Stimulated activated CD8-positive, alpha-beta memory T cell treated with anti-CD3 and anti-CD28 coated beads, Interleukin-12 subunit alpha, Interleukin-12 subunit beta, amount 100 ng/mL, for 24 hours (primary cell): ENCODE data around the gene ENC1.
"Not testable (repeated sequence)": the region's sequence is repeated elsewhere in the genome, so short reads cannot be mapped to it uniquely, and the experiment has no call there.

Experiments used
- DNase-seq: peaks from one replicate; pipeline ENCODE4 v3.0.0-alpha.2; 2020; ENCODE audit errors: extremely low read depth

ENC1 gene

GRCh38 chr5:74640450-74640953 is at the start of gene ENC1:
Gene ENC1 (minus strand): TSS chr5:74640728. CDS start chr5:74636485, 4,243 bp downstream.
- peak; percentile 39 for DNase-seq

GRCh38 chr5:74686962-74687751 is 46.6 kb upstream of the ENC1 start:
- DNase-seq = no peak

DNA sequence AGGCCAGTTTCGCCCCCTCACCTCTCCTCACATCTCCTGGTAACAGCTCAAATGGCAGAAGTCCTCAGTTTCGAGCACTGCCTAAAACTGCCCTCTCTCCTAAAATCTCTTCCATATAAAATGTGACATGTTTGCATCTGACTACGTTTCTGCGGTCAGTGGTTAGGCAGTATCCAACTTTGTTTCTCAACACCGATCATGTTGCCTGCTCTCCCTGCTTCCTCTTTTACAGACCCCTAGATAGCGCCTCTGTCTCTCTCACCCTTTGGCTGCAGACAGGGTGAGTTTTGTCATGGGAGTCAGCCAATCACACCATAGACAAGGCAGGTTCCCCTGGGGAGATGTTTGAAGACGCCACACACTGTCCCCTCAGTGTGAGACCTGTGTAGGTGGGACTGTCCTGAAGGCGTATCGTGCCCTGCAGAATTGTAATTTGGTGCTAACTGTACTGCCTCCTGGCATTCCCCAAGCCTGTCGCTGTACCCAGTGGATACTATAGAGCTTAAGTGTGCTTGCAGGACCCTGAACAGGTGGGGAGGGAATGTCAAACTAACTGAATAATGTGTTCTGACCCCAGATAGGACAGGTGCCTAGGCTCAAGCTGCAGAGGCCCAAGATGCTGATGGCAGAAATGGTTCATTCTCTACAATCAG is 45.6 kb upstream of the ENC1 start:
- no peak for DNase-seq

- peak; percentile 71 for DNase-seq
These were observed 44.6 kb upstream of the ENC1 start, which contains the start of gene HEXB for GRCh38 chr5:74684900-74685851. Gene HEXB (plus strand): TSS chr5:74685233. CDS start chr5:74685261, 28 bp downstream.

DNA sequence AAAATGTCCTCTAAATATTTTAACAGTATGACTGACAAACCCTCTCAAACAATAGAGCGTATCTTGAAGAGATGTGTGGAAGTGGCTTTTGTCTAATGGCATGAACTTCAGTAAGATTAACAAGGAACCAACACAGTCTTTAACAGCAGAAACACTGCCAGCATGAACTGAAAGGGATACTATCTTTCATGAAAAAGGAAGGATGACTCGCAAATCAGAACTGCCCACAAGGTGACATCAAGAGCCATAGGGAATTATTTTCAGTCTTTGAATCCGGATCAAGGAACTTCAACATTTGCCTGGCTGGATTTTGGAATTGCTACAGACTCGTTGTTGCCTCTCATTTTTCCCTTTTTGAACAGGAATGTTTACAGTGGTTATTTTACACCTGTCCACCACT is 39.4 kb upstream of the ENC1 start:
- no peak for DNase-seq

DNA sequence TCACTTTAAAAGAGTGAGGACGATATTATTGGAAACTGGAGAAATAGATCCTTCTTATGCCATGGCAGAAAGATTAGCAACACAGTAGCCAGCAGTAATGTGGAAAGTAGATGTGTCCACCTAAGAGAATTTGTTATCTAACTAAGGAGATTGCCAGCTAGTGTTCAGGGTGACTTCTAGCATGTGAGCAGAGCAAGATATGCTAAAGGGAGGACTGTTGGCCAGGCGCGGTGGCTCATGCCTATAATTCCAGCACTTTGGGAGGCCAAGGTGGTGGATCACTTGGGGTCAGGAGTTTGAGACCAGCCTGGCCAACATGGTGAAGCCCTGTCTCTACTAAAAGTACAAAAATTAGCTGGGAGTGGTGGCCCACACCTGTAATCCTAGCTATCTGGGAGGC is 38.8 kb upstream of the ENC1 start:
- DNase-seq = not testable (repeated sequence)

DNA sequence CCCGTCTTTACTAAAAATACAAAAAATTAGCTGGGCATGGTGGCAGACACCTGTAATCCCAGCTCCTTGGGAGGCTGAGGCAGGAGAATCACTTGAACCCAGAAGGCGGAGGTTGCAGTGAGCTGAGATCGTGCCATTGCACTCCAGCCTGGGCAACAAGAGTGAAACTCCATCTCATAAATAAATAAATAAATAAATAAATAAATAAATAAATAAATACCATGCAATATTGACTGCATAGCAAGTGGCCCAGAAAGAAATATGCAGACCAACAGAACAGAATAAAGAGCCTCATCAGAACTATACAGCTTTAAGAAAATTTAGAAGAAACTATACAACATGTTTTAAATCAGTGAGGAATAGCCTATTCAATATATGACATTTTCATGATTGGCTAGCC is 37.6 kb upstream of the ENC1 start:
- DNase-seq = not testable (repeated sequence)

GRCh38 chr5:74676466-74676865 is 35.9 kb upstream of the ENC1 start:
- not testable (repeated sequence) for DNase-seq

DNA sequence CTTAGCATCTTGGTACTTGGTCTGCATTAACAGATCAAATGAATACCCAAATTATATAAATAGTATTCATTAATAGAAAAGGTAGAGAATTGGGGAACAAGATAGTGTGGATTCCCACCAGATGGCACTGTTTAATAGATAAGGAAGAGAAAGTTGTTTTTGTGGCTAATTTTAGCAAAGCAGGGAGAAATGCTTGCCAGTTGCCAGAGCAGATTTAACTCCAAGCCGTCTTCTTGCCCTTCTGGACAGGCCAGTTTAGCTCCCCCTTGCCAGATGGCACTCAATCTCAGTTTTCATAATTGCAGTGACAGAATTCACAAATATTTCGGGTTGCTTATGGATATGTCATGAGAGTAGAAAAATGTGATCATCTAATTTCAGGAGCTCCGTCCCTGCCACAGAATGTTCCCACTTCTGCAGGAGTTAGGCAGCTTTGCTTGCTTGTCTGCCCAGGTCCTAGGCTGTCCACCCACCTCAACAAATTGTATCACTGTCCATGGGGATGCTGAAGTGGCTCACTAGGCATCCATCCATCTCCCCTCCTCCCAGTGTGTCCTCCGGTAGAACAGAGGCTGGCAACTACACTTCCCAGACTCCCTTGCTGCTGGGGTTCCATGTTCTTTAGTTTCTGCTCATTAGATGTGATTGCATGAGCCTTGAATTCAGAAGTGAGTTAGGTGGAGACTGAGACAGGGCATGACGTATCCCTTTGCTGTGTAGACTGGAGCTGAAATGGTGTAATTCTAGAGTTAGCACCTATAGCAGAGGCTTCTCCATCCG is 32.7 kb upstream of the ENC1 start:
- no peak for DNase-seq

GRCh38 chr5:74672215-74672877 is 31.8 kb upstream of the ENC1 start:
- no peak for DNase-seq

DNA sequence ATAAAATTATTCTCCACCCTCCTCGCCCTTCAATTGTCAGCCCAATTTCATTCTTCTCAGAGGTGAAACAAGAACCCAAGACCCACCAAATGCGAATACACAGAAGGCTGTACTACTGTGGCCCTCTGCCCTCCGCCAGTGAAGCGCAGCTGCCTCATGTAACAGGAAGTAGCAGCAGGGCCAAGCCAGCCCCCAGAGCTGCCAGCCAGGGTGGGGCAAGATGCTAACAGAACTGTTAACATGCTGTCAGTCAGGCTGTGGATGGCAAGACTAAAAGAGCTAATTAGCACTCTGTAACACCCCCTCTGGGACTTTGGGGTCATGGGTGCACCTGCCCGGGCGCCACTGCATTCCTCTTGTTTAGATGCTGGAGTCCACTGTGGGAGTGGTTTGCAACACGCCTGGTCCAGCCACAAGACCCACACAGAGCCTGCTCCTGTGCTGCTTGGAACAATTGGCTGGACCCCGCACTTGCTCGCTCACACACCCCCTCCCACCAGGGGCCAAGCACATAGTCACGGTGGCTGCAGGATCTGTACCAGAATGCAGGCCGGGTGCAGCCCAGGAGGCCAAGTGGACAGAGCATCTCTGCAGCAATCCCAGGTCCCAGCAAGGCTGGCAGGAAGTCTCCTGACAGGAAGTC is 30.0 kb upstream of the ENC1 start:
- no peak for DNase-seq

DNA sequence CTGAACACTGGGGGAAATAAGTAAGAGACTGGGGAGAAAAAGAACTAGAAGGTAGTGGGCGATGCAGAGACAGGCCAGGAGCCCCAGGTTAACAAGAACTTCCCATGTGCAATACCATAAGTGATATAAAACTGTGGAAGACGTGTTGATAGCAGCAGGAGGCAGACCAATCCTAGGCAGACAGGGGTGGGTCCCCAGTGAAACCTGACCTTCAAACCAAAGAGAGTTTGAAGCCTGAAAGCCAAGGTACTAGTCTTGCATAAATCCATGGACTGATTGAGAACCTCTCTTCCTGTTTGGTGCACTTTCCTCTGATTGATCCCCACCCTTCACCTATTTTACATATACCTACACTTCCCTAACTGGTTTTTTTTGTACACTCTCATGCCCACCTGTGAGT is 29.3 kb upstream of the ENC1 start:
- no peak for DNase-seq

- no peak for DNase-seq
These were observed 26.9 kb upstream of the ENC1 start for GRCh38 chr5:74667396-74667795.

DNA sequence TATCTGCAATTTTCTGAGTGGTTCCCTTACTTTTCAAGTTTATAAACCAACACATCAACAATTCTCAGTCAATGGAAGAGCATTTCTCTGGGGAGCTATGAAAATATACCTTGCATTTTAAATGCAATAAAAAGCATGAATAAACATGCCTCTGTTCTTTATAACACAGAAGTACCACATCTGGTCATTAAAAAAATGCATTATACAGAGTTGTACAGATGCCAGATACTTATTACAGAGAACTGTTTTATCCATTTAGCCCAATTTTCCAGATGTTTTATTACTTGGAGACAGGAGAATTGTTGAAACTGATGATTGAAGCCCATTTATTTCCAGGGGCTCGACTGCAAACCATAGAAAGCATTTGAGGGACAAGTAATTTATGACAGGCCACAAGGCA is 25.3 kb upstream of the ENC1 start:
- no peak for DNase-seq

- DNase-seq = no peak
These were observed 24.7 kb upstream of the ENC1 start for GRCh38 chr5:74665273-74665672.

- DNase-seq = no peak
These were observed 24.0 kb upstream of the ENC1 start for GRCh38 chr5:74664551-74664950.

GRCh38 chr5:74660873-74661272 is 20.3 kb upstream of the ENC1 start:
- DNase-seq = no peak

GRCh38 chr5:74660140-74660539 is 19.6 kb upstream of the ENC1 start:
- no peak for DNase-seq

DNA sequence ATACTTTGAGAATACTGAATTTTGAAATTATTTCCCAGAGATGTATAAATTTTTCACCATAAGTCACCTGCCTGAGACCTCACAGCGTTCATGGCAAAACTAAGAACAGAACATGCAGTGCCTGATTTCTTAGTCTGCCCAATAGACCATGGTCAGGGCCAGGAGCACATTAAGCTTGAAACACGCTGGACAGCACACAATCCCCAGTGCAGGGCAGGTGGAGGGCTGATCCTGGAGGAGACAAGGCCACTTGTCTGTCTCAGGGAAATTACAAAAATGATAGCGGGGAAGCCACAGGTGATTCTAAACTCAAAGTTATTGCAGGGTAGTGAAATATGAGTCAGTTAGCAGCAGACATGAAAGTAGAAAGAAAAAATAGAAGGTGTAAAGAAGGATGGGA is 18.6 kb upstream of the ENC1 start:
- no peak for DNase-seq

DNA sequence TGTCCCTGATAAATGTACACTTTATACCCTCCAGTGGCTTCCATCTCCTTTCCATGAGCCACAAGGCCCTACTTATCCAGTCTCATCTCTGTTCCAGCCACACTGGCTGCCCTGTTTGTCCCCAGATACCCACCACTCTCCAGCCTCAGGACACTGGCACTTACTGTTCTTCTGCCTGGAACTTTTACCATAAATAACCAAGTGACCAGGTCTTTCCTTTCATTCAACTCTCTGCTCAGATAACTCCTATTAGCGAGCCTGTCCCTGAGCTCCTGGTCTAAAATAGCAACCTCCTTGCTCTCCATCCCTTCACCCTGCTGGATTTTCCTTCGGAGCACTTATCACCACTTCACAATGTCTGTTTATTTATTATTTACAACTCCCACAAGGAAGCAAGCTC is 16.6 kb upstream of the ENC1 start:
- DNase-seq = no peak
